Activated naive CD4-positive, alpha-beta T cell treated with anti-CD3 and anti-CD28 coated beads for 36 hours (primary cell): Measurements from ENCODE around the gene SLC25A23. TPM values are rescaled to one million over a fixed set of nuclear protein-coding genes. Genes with fewer than 3 reads are reported as not detected.

ENCODE experiments used
- CTCF ChIA-PET: fragments of 350-600 bp; sonication (Branson Sonifier 250); formaldehyde crosslinking; loops from one replicate; lab custom pipeline; 2021; ENCODE audit warnings: antibody characterized with exemption; lab: Charles Lee
- DNase-seq: peaks from one replicate; pipeline ENCODE4 v3.0.0-alpha.2; 2020
- H3K27ac Mint-ChIP-seq: one replicate; pipeline ENCODE4 v1.8.0; 2021; ENCODE audit warnings: mild to moderate bottlenecking, mixed read lengths
- H3K27me3 Mint-ChIP-seq: one replicate; pipeline ENCODE4 v1.8.0; 2021; ENCODE audit warnings: low read depth, mixed read lengths
- H3K36me3 Mint-ChIP-seq: one replicate; pipeline ENCODE4 v1.8.0; 2021; ENCODE audit warnings: low read depth, mixed read lengths
- H3K4me1 Mint-ChIP-seq: one replicate; pipeline ENCODE4 v1.8.0; 2021; ENCODE audit warnings: low read depth, mixed read lengths
- H3K4me3 Mint-ChIP-seq: one replicate; pipeline ENCODE4 v1.8.0; 2021; ENCODE audit warnings: mild to moderate bottlenecking, moderate library complexity, mixed read lengths
- H3K9me3 Mint-ChIP-seq: one replicate; pipeline ENCODE4 v1.8.0; 2021; ENCODE audit warnings: mixed read lengths
- intact Hi-C: fragments of 100-400 bp; cut with micrococcal nuclease; formaldehyde crosslinking; loops from one replicate; pipeline ENCODE4 v1.15.1; 2023
- total RNA-seq, 2 experiments: library from RNA; stranded (reverse); gene quantifications; one replicate each; pipeline ENCODE4 v1.2.3, GENCODE V29; 2021

SLC25A23 gene
- total RNA-seq, 2 experiments from 2014 or later = 16.2 to 18.2 TPM

GRCh38 chr19:6425732-6426620 is 33.6 kb downstream of the SLC25A23 start:
- no peaks in the 10 kb centered on the region for H3K9me3 Mint-ChIP-seq
- H3K4me1 Mint-ChIP-seq = peaks cover 37% of the 10 kb centered on the region
- CTCF ChIA-PET = interaction anchor here (1.2 kb wide), 1 partner anchor 91 kb away, joined by 6 read pairs; no protein-coding TSS in a partner anchor
- H3K27ac Mint-ChIP-seq = peak overlapping the region; percentile 94
- H3K27me3 Mint-ChIP-seq = no peaks in the 10 kb centered on the region
- DNase-seq = peak; percentile 47
- H3K36me3 Mint-ChIP-seq = peaks cover 18% of the 10 kb centered on the region
- H3K4me3 Mint-ChIP-seq = peak overlapping the region; percentile 76
- intact Hi-C loops = loop anchor here (1.0 to 5.0 kb wide), 8 partner anchors 33 to 522 kb away; partner anchors contain the start of genes CLPP, DENND1C, GPR108 and GTF2F1

DNA sequence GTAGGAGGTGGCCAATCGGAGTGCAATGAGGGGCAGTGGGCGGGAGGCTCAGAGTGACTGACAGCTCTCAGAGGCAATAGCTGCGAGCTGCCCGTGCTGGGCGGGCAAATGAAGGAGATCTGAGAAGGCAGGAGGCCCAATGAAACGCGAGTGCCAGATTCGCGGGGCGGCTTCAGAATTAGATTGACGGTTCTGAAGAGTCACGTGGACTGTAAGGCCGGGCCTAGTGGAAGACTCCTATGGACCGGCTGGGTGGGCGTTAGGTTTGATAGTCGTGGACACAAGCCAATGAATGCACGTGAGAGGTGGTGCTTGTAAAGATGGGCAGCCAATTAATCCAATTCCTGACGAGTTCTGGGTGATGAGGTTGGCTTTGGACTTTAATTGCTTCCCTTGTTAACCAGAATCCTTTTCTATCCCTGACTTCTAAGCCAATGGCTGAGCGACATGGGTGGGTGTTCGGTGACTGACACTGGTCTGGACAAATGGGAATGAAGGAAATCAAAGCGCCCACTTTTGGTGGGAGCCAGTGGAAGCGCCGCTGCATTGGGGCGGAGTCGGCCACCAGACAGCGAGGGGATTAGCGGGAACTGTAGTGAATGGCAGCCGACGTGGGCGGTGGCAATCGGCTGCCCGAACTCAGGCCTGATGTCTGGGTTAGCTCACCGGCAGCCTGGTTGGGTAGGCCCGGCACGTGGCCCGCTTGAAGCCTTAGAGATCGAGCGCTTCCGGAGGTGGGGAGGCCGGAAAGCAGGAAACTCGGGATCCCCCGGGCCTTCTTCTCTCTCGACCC is 34.5 kb downstream of the SLC25A23 start:
- CTCF ChIA-PET = interaction anchor here (0.7 to 1.2 kb wide), 2 partner anchors 91 to 206 kb away, joined by 3 to 6 read pairs; no protein-coding TSS in a partner anchor
- H3K4me1 Mint-ChIP-seq = peaks cover 36% of the 10 kb centered on the region
- no peaks in the 10 kb centered on the region for H3K9me3 Mint-ChIP-seq
- peak overlapping the region; percentile 76 for H3K4me3 Mint-ChIP-seq
- peaks cover 24% of the 10 kb centered on the region for H3K36me3 Mint-ChIP-seq
- intact Hi-C loops = loop anchor here (1.0 to 5.0 kb wide), 8 partner anchors 32 to 521 kb away; partner anchors contain the start of genes CLPP, DENND1C, GPR108 and GTF2F1
- DNase-seq = peak; percentile 100
- H3K27me3 Mint-ChIP-seq = no peaks in the 10 kb centered on the region
- H3K27ac Mint-ChIP-seq = peak overlapping the region; percentile 94

- Mint-ChIP-seq H3K27me3 (no peaks in the 10 kb centered on the region), H3K4me1 (peaks cover 30% of the 10 kb centered on the region), H3K27ac (peak within 1 kb of the TSS; percentile 94), H3K9me3 (no peaks in the 10 kb centered on the region), H3K4me3 (peak within 1 kb of the TSS; percentile 89), H3K36me3 (peaks cover 27% of the 10 kb centered on the region)
- intact Hi-C loops = no loop called here
- DNase-seq = no peak
- CTCF ChIA-PET = interaction anchor here (0.7 kb wide), 1 partner anchor 207 kb away, joined by 3 read pairs; no protein-coding TSS in a partner anchor
Measured at GRCh38 chr19:6424195-6424938, 35.2 kb downstream of the SLC25A23 start, which contains the start of gene KHSRP. TSS of gene KHSRP (minus strand) at chr19:6424811. CDS start at chr19:6424701, 110 bp downstream.

DNA sequence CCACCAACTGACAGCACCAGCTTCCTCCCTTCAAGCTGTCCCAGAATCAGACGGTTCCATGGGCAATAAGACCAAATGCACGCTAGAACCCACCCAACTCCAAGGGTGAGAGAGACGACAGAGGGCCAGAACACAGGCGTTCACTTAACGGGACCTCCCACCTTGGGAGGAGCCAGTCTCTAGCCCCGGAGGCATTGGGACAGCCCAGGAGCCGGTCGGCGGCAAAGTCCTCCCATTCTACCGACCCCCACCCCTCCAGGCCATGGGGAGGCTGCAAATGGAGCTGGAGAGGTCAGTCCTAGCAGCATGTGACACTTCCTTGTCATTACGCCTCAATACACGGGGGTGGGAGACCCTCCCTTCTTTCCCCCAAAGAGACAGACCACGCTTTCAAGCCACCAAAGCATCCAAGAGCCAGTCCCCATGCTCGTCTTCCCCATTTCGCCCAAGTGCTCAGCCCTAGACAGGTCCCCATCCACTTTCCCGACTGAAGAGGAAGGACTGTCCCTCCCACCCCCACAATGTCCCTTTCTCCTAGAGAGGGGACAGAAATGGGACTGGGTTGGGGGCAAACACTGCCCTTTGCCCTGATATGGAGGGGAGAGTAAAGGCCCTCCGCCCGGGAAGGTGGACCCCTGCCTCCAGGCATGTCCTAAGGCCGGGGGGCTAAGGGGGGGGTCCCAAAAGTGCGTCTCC is 35.9 kb downstream of the SLC25A23 start:
- H3K4me1 Mint-ChIP-seq = peaks cover 30% of the 10 kb centered on the region
- CTCF ChIA-PET = no interaction called here
- peaks cover 33% of the 10 kb centered on the region for H3K36me3 Mint-ChIP-seq
- peak; percentile 55 for DNase-seq
- peak overlapping the region; percentile 78 for H3K27ac Mint-ChIP-seq
- intact Hi-C loops = no loop called here
- H3K27me3 Mint-ChIP-seq = no peaks in the 10 kb centered on the region
- H3K9me3 Mint-ChIP-seq = no peaks in the 10 kb centered on the region
- peak overlapping the region; percentile 89 for H3K4me3 Mint-ChIP-seq

DNA sequence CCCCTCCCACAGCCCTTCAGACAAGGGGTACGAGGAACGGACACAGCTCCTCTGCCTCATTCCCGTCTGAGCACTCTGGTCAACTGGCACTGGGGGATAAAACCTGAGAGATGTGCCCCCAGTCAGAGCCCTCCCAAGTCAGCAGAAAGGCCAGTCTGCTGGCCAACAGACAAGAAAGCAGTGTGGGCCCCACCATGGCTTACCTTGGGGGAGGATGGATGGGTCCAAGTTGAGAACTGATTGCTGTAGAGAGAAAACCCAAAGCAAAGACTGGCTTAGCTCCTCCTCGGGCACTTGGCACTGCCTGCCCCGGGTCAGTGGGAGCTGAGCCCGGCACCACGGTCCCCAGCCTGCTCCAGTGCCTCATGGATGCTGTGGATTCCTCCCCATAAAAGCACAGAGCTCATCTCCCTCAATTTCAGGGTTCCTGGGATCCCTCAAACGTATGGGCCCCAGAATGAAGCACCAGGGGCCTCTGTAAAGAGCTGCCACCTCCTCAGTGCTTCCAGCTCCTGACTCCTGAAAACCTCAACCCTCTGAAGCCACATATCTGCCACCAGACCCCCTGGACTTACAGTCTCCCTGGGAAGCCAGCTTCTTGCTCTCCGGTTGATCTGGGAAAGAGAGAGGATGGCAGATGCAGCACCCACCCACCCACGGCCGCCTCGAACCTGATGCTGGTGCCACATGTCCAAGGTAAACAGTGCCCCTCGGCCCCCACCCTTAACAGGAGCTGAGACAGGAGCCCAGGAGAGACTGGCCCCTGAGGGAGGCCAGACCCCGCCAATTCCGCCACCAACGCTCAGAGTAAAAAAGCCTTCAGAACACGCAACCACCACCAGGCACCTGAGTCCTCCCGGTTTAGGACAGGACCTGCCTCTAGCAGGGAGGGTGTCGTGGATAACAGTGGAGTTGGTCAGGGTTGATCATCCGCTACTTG is 38.2 kb downstream of the SLC25A23 start:
- Mint-ChIP-seq H3K36me3 (peaks cover 41% of the 10 kb centered on the region), H3K27me3 (no peaks in the 10 kb centered on the region), H3K4me3 (no peak overlapping the region), H3K27ac (no peak overlapping the region), H3K4me1 (peaks cover 30% of the 10 kb centered on the region), H3K9me3 (no peaks in the 10 kb centered on the region)
- intact Hi-C loops = no loop called here
- CTCF ChIA-PET = interaction anchor here (0.6 kb wide), 1 partner anchor 16 kb away, joined by 3 read pairs; no protein-coding TSS in a partner anchor
- no peak for DNase-seq

GRCh38 chr19:6418562-6418932 is 41.0 kb downstream of the SLC25A23 start:
- intact Hi-C loops = no loop called here
- CTCF ChIA-PET = no interaction called here
- H3K27me3 Mint-ChIP-seq = no peaks in the 10 kb centered on the region
- peaks cover 20% of the 10 kb centered on the region for H3K4me1 Mint-ChIP-seq
- H3K36me3 Mint-ChIP-seq = peaks cover 51% of the 10 kb centered on the region
- no peak overlapping the region for H3K27ac Mint-ChIP-seq
- DNase-seq = no peak
- H3K9me3 Mint-ChIP-seq = no peaks in the 10 kb centered on the region
- no peak overlapping the region for H3K4me3 Mint-ChIP-seq

DNA sequence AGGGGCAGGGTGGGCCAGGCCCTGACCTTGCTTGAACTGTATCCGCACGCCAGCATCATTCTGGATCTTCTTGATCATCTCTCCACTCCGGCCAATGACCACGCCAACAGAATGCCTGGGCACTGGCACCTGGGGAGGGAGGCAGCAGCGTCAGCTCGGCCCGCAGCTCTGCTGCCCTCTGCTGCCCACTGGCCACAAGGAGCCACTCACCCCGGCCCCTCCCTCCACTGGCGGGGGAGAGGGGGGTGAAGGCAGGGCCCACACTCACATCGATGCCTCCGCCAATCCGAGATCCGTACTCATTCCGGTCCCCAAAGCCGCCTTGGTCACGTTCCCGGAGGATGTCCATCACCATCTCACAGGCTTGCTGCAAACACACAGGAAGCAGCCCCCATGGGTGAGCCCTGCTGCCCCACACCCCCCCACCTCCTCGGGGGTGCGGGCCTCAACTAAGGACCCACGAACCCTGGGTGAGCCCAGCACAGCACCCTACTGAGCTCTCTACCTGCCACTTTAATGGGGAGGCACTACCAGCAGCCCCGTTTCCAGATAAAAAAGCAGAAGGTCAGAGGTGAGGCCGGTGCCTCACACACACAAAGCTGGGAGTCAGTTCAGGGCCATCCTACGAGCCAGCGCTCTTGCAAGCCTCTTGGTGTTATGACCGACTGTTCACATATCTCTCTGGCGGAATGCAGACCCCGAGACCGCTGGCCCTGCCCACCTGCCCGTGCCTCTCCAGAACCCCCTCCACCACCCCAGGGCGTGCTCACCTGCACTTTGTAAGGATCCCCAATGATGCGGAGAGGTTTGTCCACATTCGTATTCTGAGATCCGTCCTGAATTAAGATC is 41.7 kb downstream of the SLC25A23 start:
- Mint-ChIP-seq H3K27ac (no peak overlapping the region), H3K36me3 (peaks cover 47% of the 10 kb centered on the region), H3K4me1 (peaks cover 14% of the 10 kb centered on the region), H3K9me3 (no peaks in the 10 kb centered on the region), H3K27me3 (no peaks in the 10 kb centered on the region), H3K4me3 (no peak overlapping the region)
- DNase-seq = no peak
- intact Hi-C loops = no loop called here
- CTCF ChIA-PET = no interaction called here

- DNase-seq = no peak
- Mint-ChIP-seq H3K4me1 (peaks cover 4% of the 10 kb centered on the region), H3K4me3 (no peak overlapping the region), H3K36me3 (peaks cover 37% of the 10 kb centered on the region), H3K9me3 (no peaks in the 10 kb centered on the region), H3K27ac (no peak overlapping the region), H3K27me3 (no peaks in the 10 kb centered on the region)
- intact Hi-C loops = no loop called here
- CTCF ChIA-PET = no interaction called here
Measured at GRCh38 chr19:6416658-6417405, 42.8 kb downstream of the SLC25A23 start.

- CTCF ChIA-PET = no interaction called here
- peaks cover 30% of the 10 kb centered on the region for H3K36me3 Mint-ChIP-seq
- intact Hi-C loops = no loop called here
- H3K4me1 Mint-ChIP-seq = no peaks in the 10 kb centered on the region
- H3K27me3 Mint-ChIP-seq = no peaks in the 10 kb centered on the region
- H3K27ac Mint-ChIP-seq = no peak overlapping the region
- no peak overlapping the region for H3K4me3 Mint-ChIP-seq
- no peaks in the 10 kb centered on the region for H3K9me3 Mint-ChIP-seq
- no peak for DNase-seq
Measured at GRCh38 chr19:6415591-6416190, 43.9 kb downstream of the SLC25A23 start.
